Measurements from ENCODE around the gene P2RY12.

The P2RY12 gene

GRCh38 chr3:151305775-151306151, 78.8 kb downstream of the P2RY12 start:
- H3K27ac ChIP-seq: peak overlapping the region; percentile 95
- TF ChIP-seq CTCF (conservative IDR thresholded peaks at IDR 0.05; ENCODE audit: low read depth): no peak
- no peak for DNase-seq (ENCODE audit: low spot score)
- ChIA-PET CTCF (interaction anchor here (1.4 kb wide), 1 partner anchor 22 kb away, joined by 16 read pairs; no protein-coding TSS in a partner anchor), POLR2A (ENCODE audit: low non-redundant PET) (interaction anchor here (0.5 kb wide), 1 partner anchor 602 kb away, joined by 3 read pairs; the partner anchor contains the start of gene ERICH6)

- TF ChIP-seq CTCF (conservative IDR thresholded peaks at IDR 0.05; ENCODE audit: low read depth): peak; percentile 43
- POLR2A ChIA-PET (ENCODE audit: low non-redundant PET): interaction anchor here (0.5 kb wide), 1 partner anchor 601 kb away, joined by 3 read pairs; the partner anchor contains the start of gene ERICH6
- peak overlapping the region; percentile 95 for H3K27ac ChIP-seq
- DNase-seq (ENCODE audit: low spot score): peak; percentile 90
- CTCF ChIA-PET: interaction anchor here (0.6 to 1.7 kb wide), 4 partner anchors 23 to 1730 kb away, joined by 3 to 6 read pairs (median 4); no protein-coding TSS in a partner anchor
These were observed 79.3 kb downstream of the P2RY12 start for GRCh38 chr3:151305060-151305774.

GRCh38 chr3:151303751-151304150, 80.8 kb downstream of the P2RY12 start:
- H3K27ac ChIP-seq: peak overlapping the region; percentile 95
- TF ChIP-seq CTCF (conservative IDR thresholded peaks at IDR 0.05; ENCODE audit: low read depth): no peak
- ChIA-PET POLR2A (ENCODE audit: low non-redundant PET) (no interaction called here), CTCF (interaction anchor here (0.6 to 1.7 kb wide), 6 partner anchors 16 to 1107 kb away, joined by 3 to 9 read pairs (median 4); no protein-coding TSS in a partner anchor)
- DNase-seq (ENCODE audit: low spot score): no peak

- TF ChIP-seq CTCF (conservative IDR thresholded peaks at IDR 0.05; ENCODE audit: low read depth): no peak
- no peak overlapping the region for H3K27ac ChIP-seq
- ChIA-PET CTCF (no interaction called here), POLR2A (ENCODE audit: low non-redundant PET) (no interaction called here)
- DNase-seq (ENCODE audit: low spot score): no peak
These were observed 82.8 kb downstream of the P2RY12 start for GRCh38 chr3:151301787-151302186.

GRCh38 chr3:151300539-151300938, 84.0 kb downstream of the P2RY12 start:
- CTCF ChIA-PET: interaction anchor here (0.6 kb wide), 1 partner anchor 589 kb away, joined by 3 read pairs; no protein-coding TSS in a partner anchor
- TF ChIP-seq CTCF (conservative IDR thresholded peaks at IDR 0.05; ENCODE audit: low read depth): no peak
- POLR2A ChIA-PET (ENCODE audit: low non-redundant PET): no interaction called here
- DNase-seq (ENCODE audit: low spot score): no peak
- H3K27ac ChIP-seq: no peak overlapping the region

GRCh38 chr3:151299006-151299405, 85.5 kb downstream of the P2RY12 start:
- no peak for DNase-seq (ENCODE audit: low spot score)
- ChIA-PET POLR2A (ENCODE audit: low non-redundant PET) (no interaction called here), CTCF (no interaction called here)
- TF ChIP-seq CTCF (conservative IDR thresholded peaks at IDR 0.05; ENCODE audit: low read depth): no peak
- no peak overlapping the region for H3K27ac ChIP-seq

Measured in RWPE1 (cell line).